GM18517 (cell line): ENCODE results near the gene NUMA1.

Experiments
- ATAC-seq: cut with Tn5 transposase; IDR thresholded peaks from one replicate; pipeline ENCODE4 v1.9.1; 2021; ENCODE audit warnings: mild to moderate bottlenecking, moderate library complexity; ENCODE audit not compliant: unreplicated experiment

The NUMA1 gene

GRCh38 chr11:72002841-72003775, 77.2 kb downstream of the NUMA1 start:
- no peak for ATAC-seq

GRCh38 chr11:72001834-72002591, 78.3 kb downstream of the NUMA1 start:
- no peak for ATAC-seq

- ATAC-seq: no peak
Measured at GRCh38 chr11:72001285-72001684, 79.1 kb downstream of the NUMA1 start.

GRCh38 chr11:72000202-72000867, 80.0 kb downstream of the NUMA1 start:
- ATAC-seq: no peak

- no peak for ATAC-seq
Measured at GRCh38 chr11:71999798-72000197, 80.5 kb downstream of the NUMA1 start.

GRCh38 chr11:71999362-71999761, 81.0 kb downstream of the NUMA1 start:
- no peak for ATAC-seq

GRCh38 chr11:71998649-71999310, 81.6 kb downstream of the NUMA1 start, which contains the start of gene IL18BP:
Gene IL18BP (plus strand): TSS chr11:71998909. CDS start chr11:71999985, 1,076 bp downstream.
- no peak for ATAC-seq

GRCh38 chr11:71998061-71998460, 82.3 kb downstream of the NUMA1 start:
- no peak for ATAC-seq

- no peak for ATAC-seq
Measured at GRCh38 chr11:71997594-71997993, 82.7 kb downstream of the NUMA1 start.

GRCh38 chr11:71996946-71997345, 83.4 kb downstream of the NUMA1 start:
- ATAC-seq: no peak

GRCh38 chr11:71996517-71996916, 83.8 kb downstream of the NUMA1 start:
- ATAC-seq: no peak

- no peak for ATAC-seq
Measured at GRCh38 chr11:71995726-71996291, 84.5 kb downstream of the NUMA1 start.

GRCh38 chr11:71994786-71995185, 85.6 kb downstream of the NUMA1 start:
- no peak for ATAC-seq

- ATAC-seq: no peak
Measured at GRCh38 chr11:71992136-71992730, 88.1 kb downstream of the NUMA1 start.

- ATAC-seq: peak; percentile 79
Measured at GRCh38 chr11:71991494-71991893, 88.8 kb downstream of the NUMA1 start.

GRCh38 chr11:71990701-71991100, 89.6 kb downstream of the NUMA1 start:
- no peak for ATAC-seq

- no peak for ATAC-seq
Measured at GRCh38 chr11:71988050-71988449, 92.3 kb downstream of the NUMA1 start.

GRCh38 chr11:71987521-71987920, 92.8 kb downstream of the NUMA1 start:
- ATAC-seq: no peak

- ATAC-seq: no peak
Measured at GRCh38 chr11:71986131-71986530, 94.2 kb downstream of the NUMA1 start.

- ATAC-seq: no peak
Measured at GRCh38 chr11:71979602-71980001, 100.7 kb downstream of the NUMA1 start.
